Measurements from ENCODE around the gene CHRDL2. TPM values are rescaled to one million over a fixed set of nuclear protein-coding genes. Genes with fewer than 3 reads are reported as not detected.
A peak's percentile ranks its signal among the peaks of the same experiment; 100 is the strongest.

Gene CHRDL2
- total and polyA plus RNA-seq, 2 donors (not counting 1 experiment from before 2014, with no cell fraction given): not detected

DNA sequence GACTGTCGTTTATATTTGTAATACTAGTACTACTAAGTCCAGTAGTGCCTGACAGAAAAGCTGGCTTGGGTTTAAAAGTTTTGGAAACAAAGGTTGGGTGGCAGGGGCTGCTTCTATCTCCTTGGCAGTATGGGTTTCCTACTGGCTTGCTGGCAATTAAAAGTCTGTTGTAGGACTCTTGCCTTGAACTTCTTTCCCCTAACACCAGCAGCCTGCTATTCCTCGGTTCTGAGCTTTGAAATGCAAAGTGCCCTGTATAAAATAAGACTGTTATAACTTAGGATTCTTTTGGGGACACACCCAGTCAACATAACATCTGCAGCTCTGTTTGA is 18.7 kb upstream of the CHRDL2 start:
- Histone ChIP-seq H3K79me2 (ENCODE audit: control insufficient read depth, insufficient read depth, low read length) (peaks cover 57% of the 10 kb centered on the region), H3K27ac (ENCODE audit: insufficient read depth, low read length) (peak overlapping the region; percentile 68)
- DNase-seq (ENCODE audit: low read depth in 2 of 2): no peak

DNA sequence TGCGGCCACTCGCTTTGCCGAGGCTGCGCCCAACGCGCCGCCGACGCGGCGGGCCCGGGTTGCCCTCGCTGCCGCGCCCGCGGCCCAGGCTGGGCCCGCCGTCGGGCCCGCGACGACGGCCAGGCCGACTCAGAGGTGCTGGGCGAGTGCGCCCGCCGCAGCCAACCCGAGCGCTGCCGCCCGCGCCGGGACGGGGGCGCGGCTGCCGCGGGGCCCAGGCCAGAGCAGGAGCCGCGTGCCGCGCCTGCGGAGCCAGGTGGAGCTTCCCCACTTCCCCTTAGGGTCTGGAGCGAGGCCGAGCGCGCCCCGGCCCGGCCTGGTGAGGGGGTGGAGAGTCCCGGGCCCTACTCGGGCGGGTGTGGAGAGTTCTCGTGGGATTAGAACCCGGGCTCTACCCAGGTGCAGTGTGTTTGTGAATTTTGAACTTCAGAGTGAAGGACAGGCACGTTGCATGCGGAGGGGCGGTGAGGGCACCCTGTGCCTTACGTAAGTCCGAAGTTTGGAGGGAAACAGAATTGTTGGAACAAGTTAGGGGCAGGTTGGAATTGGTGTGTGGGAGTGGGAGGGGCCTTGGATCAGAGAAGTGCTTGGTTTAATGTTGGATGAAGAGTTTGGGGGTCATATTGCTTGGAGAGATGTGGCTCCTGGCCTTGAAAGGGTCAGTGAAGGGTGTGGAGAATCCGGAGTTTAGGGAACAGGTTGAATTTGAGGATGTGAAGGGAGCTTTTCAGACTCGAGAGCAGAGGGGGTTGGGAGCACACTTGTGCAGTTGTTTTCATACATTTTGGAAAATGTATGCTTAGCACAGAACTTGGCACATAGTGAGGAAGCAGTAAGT is 18.1 kb upstream of the CHRDL2 start:
- TF ChIP-seq, protein P1, sequence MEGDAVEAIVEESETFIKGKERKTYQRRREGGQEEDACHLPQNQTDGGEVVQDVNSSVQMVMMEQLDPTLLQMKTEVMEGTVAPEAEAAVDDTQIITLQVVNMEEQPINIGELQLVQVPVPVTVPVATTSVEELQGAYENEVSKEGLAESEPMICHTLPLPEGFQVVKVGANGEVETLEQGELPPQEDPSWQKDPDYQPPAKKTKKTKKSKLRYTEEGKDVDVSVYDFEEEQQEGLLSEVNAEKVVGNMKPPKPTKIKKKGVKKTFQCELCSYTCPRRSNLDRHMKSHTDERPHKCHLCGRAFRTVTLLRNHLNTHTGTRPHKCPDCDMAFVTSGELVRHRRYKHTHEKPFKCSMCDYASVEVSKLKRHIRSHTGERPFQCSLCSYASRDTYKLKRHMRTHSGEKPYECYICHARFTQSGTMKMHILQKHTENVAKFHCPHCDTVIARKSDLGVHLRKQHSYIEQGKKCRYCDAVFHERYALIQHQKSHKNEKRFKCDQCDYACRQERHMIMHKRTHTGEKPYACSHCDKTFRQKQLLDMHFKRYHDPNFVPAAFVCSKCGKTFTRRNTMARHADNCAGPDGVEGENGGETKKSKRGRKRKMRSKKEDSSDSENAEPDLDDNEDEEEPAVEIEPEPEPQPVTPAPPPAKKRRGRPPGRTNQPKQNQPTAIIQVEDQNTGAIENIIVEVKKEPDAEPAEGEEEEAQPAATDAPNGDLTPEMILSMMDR (conservative IDR thresholded peaks at IDR 0.05 in 1 of 2, IDR thresholded peaks at IDR 0.05 in 1 of 2; ENCODE audit: low read depth in 1 of 2, low read length in 2 of 2): no peak
- TF ChIP-seq EZH2 (IDR thresholded peaks at IDR 0.05; ENCODE audit: low read length, missing control alignments): no peak
- Histone ChIP-seq H3K4me1 (ENCODE audit: control insufficient read depth, extremely low read depth, insufficient read depth, low read length) (peaks cover 15% of the 10 kb centered on the region), H3K36me3 (ENCODE audit: control insufficient read depth, insufficient read depth, low read length) (no peaks in the 10 kb centered on the region), H3K27ac (ENCODE audit: insufficient read depth, low read length) (peak overlapping the region; percentile 77), H3K4me2 (ENCODE audit: extremely low read depth, insufficient read depth, low read length) (peak overlapping the region; percentile 85), H3K27me3 (ENCODE audit: control insufficient read depth, insufficient read depth, low read length) (no peaks in the 10 kb centered on the region), H2AFZ (ENCODE audit: low read length) (peak overlapping the region; percentile 59), H3K4me3 (replicated peaks in 1 of 4; ENCODE audit: control extremely low read depth in 1 of 4, insufficient read depth in 1 of 4, low read depth in 3 of 4, low read length in 4 of 4) (peak overlapping the region; percentile 74 to 96 (median 81)), H3K9me3 (ENCODE audit: control insufficient read depth, insufficient read depth, low read depth, low read length) (no peaks in the 10 kb centered on the region), H4K20me1 (ENCODE audit: control insufficient read depth, extremely low read depth, insufficient read depth, low read length) (no peaks in the 10 kb centered on the region), H3K79me2 (ENCODE audit: control insufficient read depth, insufficient read depth, low read length) (peaks cover 55% of the 10 kb centered on the region), H3K9ac (ENCODE audit: insufficient read depth, low read length) (peak overlapping the region; percentile 94)
- DNase-seq (ENCODE audit: low read depth in 2 of 2): peak; percentile 36 to 53

More for the DNA sequence above, 18.7 kb upstream of the CHRDL2 start:
- H3K27me3 ChIP-seq (ENCODE audit: control insufficient read depth, insufficient read depth, low read length): no peaks in the 10 kb centered on the region
- H3K4me3 ChIP-seq (replicated peaks in 1 of 4; ENCODE audit: control extremely low read depth in 1 of 4, insufficient read depth in 1 of 4, low read depth in 3 of 4, low read length in 4 of 4): peak overlapping the region; percentile 74 to 96 (median 81)
- no peaks in the 10 kb centered on the region for H4K20me1 ChIP-seq (ENCODE audit: control insufficient read depth, extremely low read depth, insufficient read depth, low read length)
- H3K9ac ChIP-seq (ENCODE audit: insufficient read depth, low read length): peak overlapping the region; percentile 94
- peaks cover 12% of the 10 kb centered on the region for H3K4me1 ChIP-seq (ENCODE audit: control insufficient read depth, extremely low read depth, insufficient read depth, low read length)
- peak overlapping the region; percentile 85 for H3K4me2 ChIP-seq (ENCODE audit: extremely low read depth, insufficient read depth, low read length)
- TF ChIP-seq, protein P1 (conservative IDR thresholded peaks at IDR 0.05 in 1 of 2, IDR thresholded peaks at IDR 0.05 in 1 of 2; ENCODE audit: low read depth in 1 of 2, low read length in 2 of 2): no peak
- TF ChIP-seq EZH2 (IDR thresholded peaks at IDR 0.05; ENCODE audit: low read length, missing control alignments): no peak
- H3K36me3 ChIP-seq (ENCODE audit: control insufficient read depth, insufficient read depth, low read length): no peaks in the 10 kb centered on the region
- no peak overlapping the region for H2AFZ ChIP-seq (ENCODE audit: low read length)
- no peaks in the 10 kb centered on the region for H3K9me3 ChIP-seq (ENCODE audit: control insufficient read depth, insufficient read depth, low read depth, low read length)

DNA sequence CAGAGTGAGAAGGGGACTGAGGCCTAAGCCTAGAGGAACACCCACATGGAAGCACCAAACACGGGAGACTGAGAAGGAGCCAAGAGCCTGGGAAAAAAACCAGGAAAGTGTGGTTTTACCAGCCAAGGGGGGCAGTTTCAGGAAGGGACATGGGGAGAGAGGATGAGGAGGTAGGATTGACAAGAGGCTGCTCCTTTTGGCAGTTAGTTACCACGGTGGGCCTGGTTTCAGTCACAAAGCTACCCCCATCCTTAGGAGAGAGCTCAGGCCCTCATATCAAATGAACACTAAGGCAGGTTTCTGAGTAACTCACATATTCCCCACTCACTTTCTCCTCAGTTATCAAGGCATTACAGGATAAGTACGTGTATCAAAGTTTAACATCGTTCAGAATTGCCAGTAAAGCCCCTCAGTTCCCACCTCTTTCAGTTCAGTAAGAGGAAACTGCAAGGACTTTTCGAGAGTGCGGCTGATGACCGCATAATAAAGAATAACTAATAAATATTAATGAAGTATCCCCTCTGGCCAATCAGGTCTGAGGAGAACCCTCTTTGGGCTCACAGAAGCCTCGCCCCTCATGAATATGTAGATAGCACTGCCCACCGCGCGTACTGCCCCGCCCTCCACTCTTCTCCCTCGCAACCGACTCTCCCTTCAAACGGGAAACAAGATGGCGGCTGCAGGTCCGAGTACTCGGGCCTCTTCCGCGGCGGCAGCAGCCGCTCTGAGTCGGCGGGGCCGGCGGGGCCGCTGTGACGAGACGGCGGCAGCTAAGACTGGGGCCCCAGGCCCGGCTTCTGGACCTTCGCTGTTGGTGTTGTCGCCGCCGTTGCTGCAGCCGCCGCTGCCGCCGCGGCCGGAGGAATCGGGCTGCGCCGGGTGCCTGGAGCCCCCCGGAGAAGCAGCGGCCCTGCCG is 17.2 kb upstream of the CHRDL2 start, which contains the start of gene RNF169:
RNF169 (plus strand) TSS at position 639 of the 916 bp plus-strand sequence; CDS start at position 671, 32 bp downstream.
- Histone ChIP-seq H3K9me3 (ENCODE audit: control insufficient read depth, insufficient read depth, low read depth, low read length) (no peaks in the 10 kb centered on the region), H3K4me2 (ENCODE audit: extremely low read depth, insufficient read depth, low read length) (peak within 1 kb of the TSS; percentile 85), H3K27ac (ENCODE audit: insufficient read depth, low read length) (peak within 1 kb of the TSS; percentile 77), H3K9ac (ENCODE audit: insufficient read depth, low read length) (peak within 1 kb of the TSS; percentile 94), H3K4me1 (ENCODE audit: control insufficient read depth, extremely low read depth, insufficient read depth, low read length) (peaks cover 7% of the 10 kb centered on the region), H2AFZ (ENCODE audit: low read length) (peak within 1 kb of the TSS; percentile 59), H3K4me3 (replicated peaks in 1 of 4; ENCODE audit: control extremely low read depth in 1 of 4, insufficient read depth in 1 of 4, low read depth in 3 of 4, low read length in 4 of 4) (peak within 1 kb of the TSS; percentile 74 to 96 (median 81)), H3K27me3 (ENCODE audit: control insufficient read depth, insufficient read depth, low read length) (no peaks in the 10 kb centered on the region), H3K79me2 (ENCODE audit: control insufficient read depth, insufficient read depth, low read length) (peaks cover 46% of the 10 kb centered on the region), H3K36me3 (ENCODE audit: control insufficient read depth, insufficient read depth, low read length) (no peaks in the 10 kb centered on the region), H4K20me1 (ENCODE audit: control insufficient read depth, extremely low read depth, insufficient read depth, low read length) (no peaks in the 10 kb centered on the region)
- TF ChIP-seq, protein P1 (conservative IDR thresholded peaks at IDR 0.05 in 1 of 2, IDR thresholded peaks at IDR 0.05 in 1 of 2; ENCODE audit: low read depth in 1 of 2, low read length in 2 of 2): no peak
- no peak for TF ChIP-seq EZH2 (IDR thresholded peaks at IDR 0.05; ENCODE audit: low read length, missing control alignments)
- DNase-seq (ENCODE audit: low read depth in 2 of 2): peak; percentile 95 to 96
